ENCODE measurements around the gene WWTR1.

GRCh38 chr3:149481491-149481890, 176.3 kb downstream of the WWTR1 start:
- TF ChIP-seq CTCF (IDR thresholded peaks at IDR 0.05; ENCODE audit: extremely low read depth in 1 of 2, insufficient read depth in 1 of 2, low read depth in 1 of 2, low read length in 2 of 2) (no peak), EZH2 (IDR thresholded peaks at IDR 0.05; ENCODE audit: borderline replicate concordance, low read depth, low read length, severe bottlenecking) (no peak), MAX (IDR thresholded peaks at IDR 0.05; ENCODE audit: insufficient read depth, insufficient read length) (no peak), POLR2A (IDR thresholded peaks at IDR 0.05; ENCODE audit: low read depth, low read length) (no peak), POLR2AphosphoS5 (IDR thresholded peaks at IDR 0.05; ENCODE audit: insufficient read depth, low read depth, low read length) (no peak), JUN (IDR thresholded peaks at IDR 0.05; ENCODE audit: borderline replicate concordance, insufficient read depth, insufficient read length, low read depth) (no peak), GATA2 (IDR thresholded peaks at IDR 0.05; ENCODE audit: insufficient read depth, insufficient read length, low read depth, low read length) (no peak), MYC (IDR thresholded peaks at IDR 0.05; ENCODE audit: low read depth, low read length) (no peak), FOS (IDR thresholded peaks at IDR 0.05; ENCODE audit: borderline replicate concordance, insufficient read depth, low read length) (no peak)
